HFF-Myc (cell line): ENCODE measurements around the gene COL5A1.
A peak's percentile ranks its signal among the peaks of the same experiment; 100 is the strongest.

Experiments
- DNase-seq: peaks from one replicate; pipeline ENCODE4 v3.0.0-alpha.2; 2011; ENCODE audit warnings: low read depth; ENCODE audit errors: extremely low read depth
- H3K4me3 ChIP-seq: replicated peaks from 2 replicates; pipeline ENCODE4 v1.5.1; 2011; ENCODE audit warnings: low read depth, mild to moderate bottlenecking, control low read depth, low read length
- CTCF ChIP-seq: IDR thresholded peaks from 2 replicates; pipeline ENCODE4 v1.5.1; 2012; ENCODE audit warnings: mild to moderate bottlenecking, low read depth, low read length, control low read depth; ENCODE audit errors: missing control alignments

Gene COL5A1

GRCh38 chr9:134704498-134704897, 62.9 kb downstream of the COL5A1 start:
- H3K4me3 ChIP-seq = no peak overlapping the region
- DNase-seq = no peak
- no peak for TF ChIP-seq CTCF

GRCh38 chr9:134705786-134706185, 64.2 kb downstream of the COL5A1 start:
- TF ChIP-seq CTCF = no peak
- DNase-seq = no peak
- no peak overlapping the region for H3K4me3 ChIP-seq

- H3K4me3 ChIP-seq = no peak overlapping the region
- no peak for DNase-seq
- no peak for TF ChIP-seq CTCF
These were observed 64.9 kb downstream of the COL5A1 start for GRCh38 chr9:134706522-134706921.

GRCh38 chr9:134707031-134707680, 65.6 kb downstream of the COL5A1 start:
- DNase-seq = peak; percentile 86
- no peak overlapping the region for H3K4me3 ChIP-seq
- no peak for TF ChIP-seq CTCF

- TF ChIP-seq CTCF = no peak
- DNase-seq = no peak
These were observed 66.4 kb downstream of the COL5A1 start for GRCh38 chr9:134707731-134708671.

GRCh38 chr9:134708672-134709038, 67.1 kb downstream of the COL5A1 start:
- no peak for DNase-seq
- TF ChIP-seq CTCF = no peak
- H3K4me3 ChIP-seq = no peak overlapping the region

More at GRCh38 chr9:134707731-134708671, 66.4 kb downstream of the COL5A1 start:
- no peak overlapping the region for H3K4me3 ChIP-seq
